Stimulated activated CD4-positive, alpha-beta T cell treated with anti-CD3 and anti-CD28 coated beads, Interleukin-2, amount 100 ng/mL, for 4 hours (primary cell): ENCODE measurements around the gene NCMAP.

Experiments
- DNase-seq: peaks from one replicate; pipeline ENCODE4 v3.0.0-alpha.2; 2020; ENCODE audit warnings: low read depth

The NCMAP gene

GRCh38 chr1:24570265-24571125 is 14.6 kb downstream of the NCMAP start:
- no peak for DNase-seq

- no peak for DNase-seq
These were observed 16.4 kb downstream of the NCMAP start for GRCh38 chr1:24572301-24572700.

- no peak for DNase-seq
These were observed 20.2 kb downstream of the NCMAP start for GRCh38 chr1:24575905-24576587.

GRCh38 chr1:24578846-24579245 is 23.0 kb downstream of the NCMAP start:
- no peak for DNase-seq

GRCh38 chr1:24580756-24581155 is 24.9 kb downstream of the NCMAP start:
- no peak for DNase-seq

GRCh38 chr1:24584171-24584647 is 28.3 kb downstream of the NCMAP start:
- DNase-seq, result no peak

GRCh38 chr1:24586119-24586518 is 30.2 kb downstream of the NCMAP start:
- no peak for DNase-seq

- DNase-seq, result peak; percentile 56
These were observed 31.3 kb downstream of the NCMAP start for GRCh38 chr1:24586970-24587820.

- DNase-seq, result no peak
These were observed 32.7 kb downstream of the NCMAP start for GRCh38 chr1:24588573-24588972.

- no peak for DNase-seq
These were observed 33.3 kb downstream of the NCMAP start for GRCh38 chr1:24589200-24589599.

GRCh38 chr1:24591781-24592180 is 35.9 kb downstream of the NCMAP start:
- no peak for DNase-seq

- no peak for DNase-seq
These were observed 38.4 kb downstream of the NCMAP start for GRCh38 chr1:24594328-24594598.

GRCh38 chr1:24596401-24596880 is 40.6 kb downstream of the NCMAP start:
- no peak for DNase-seq

- no peak for DNase-seq
These were observed 43.4 kb downstream of the NCMAP start for GRCh38 chr1:24599265-24599664.

- no peak for DNase-seq
These were observed 44.7 kb downstream of the NCMAP start for GRCh38 chr1:24600551-24600950.

- no peak for DNase-seq
These were observed 49.8 kb downstream of the NCMAP start for GRCh38 chr1:24605534-24606295.

- no peak for DNase-seq
These were observed 50.4 kb downstream of the NCMAP start for GRCh38 chr1:24606296-24606605.

- DNase-seq, result no peak
These were observed 50.7 kb downstream of the NCMAP start for GRCh38 chr1:24606621-24607020.

- DNase-seq, result no peak
These were observed 54.1 kb downstream of the NCMAP start for GRCh38 chr1:24609949-24610517.

- DNase-seq, result no peak
These were observed 63.5 kb downstream of the NCMAP start for GRCh38 chr1:24619376-24619775.

GRCh38 chr1:24620678-24621077 is 64.8 kb downstream of the NCMAP start:
- DNase-seq, result no peak

- no peak for DNase-seq
These were observed 65.2 kb downstream of the NCMAP start for GRCh38 chr1:24621121-24621520.
